ENCODE data around the gene NDUFB8.
A peak's percentile ranks its signal among the peaks of the same experiment; 100 is the strongest.

Gene NDUFB8

DNA sequence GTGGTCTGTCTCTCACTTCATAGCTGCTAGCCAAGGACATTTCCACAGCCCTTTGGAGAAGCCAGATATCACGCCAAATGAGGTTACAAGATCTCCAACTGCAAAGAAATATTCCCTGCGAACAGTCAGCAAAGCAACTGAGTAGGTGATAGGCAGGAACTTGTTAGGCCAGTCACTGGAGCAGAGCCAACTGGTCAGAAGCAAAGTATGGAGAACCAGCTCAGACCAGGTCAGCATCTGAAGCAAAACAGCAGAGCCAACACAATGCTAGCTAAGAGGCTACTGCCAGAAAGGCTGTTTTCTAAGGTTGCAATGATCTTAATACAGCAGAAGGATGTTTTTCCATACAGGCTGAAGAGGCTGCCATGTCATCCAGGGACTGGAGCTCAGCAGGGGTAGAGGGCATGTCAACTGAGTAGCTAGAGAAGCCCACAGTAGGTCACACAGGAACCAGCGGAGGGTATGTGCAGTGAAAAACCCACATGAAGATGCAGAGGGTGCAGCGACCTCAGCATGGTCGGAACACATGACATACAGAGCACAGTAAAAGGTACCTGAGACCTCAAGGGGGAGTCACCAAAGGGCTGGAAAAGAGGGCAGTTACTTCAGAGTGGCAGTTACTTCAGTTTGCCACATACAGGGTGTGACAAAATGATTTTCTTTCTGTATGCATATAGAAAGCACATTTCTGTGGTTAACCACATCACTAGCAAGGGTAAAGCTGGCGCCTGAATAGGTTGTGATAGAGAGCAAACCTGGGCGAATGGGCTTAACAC is 18.9 kb downstream of the NDUFB8 start:
- Histone ChIP-seq H2AFZ (ENCODE audit: low read depth) (peak overlapping the region; percentile 28; the same call in 1 of the 2 replicates), H3K36me3 (ENCODE audit: insufficient read depth) (no peaks in the 10 kb centered on the region), H3K79me2 (ENCODE audit: insufficient read depth, low read depth) (no peaks in the 10 kb centered on the region), H3K4me2 (peak overlapping the region; percentile 78), H3K4me3 (IDR thresholded peaks at IDR 0.05; ENCODE audit: insufficient read depth, low read depth, low read length) (no peak overlapping the region), H3K4me1 (ENCODE audit: low read depth, poor library complexity, severe bottlenecking) (peaks cover 62% of the 10 kb centered on the region), H3K27me3 (ENCODE audit: insufficient read depth, low read depth) (no peaks in the 10 kb centered on the region), H3K9ac (0 out of 2 replicates have a peak overlapping the region, but pooled peaks have one; percentile 6), H3K27ac (peak overlapping the region; percentile 46; the same call in 1 of the 2 replicates), H4K20me1 (ENCODE audit: insufficient read depth) (no peaks in the 10 kb centered on the region)
- peak; percentile 37; the same call in 1 of the 2 replicates for TF ChIP-seq CTCF (conservative IDR thresholded peaks at IDR 0.05; ENCODE audit: low read depth, low read length)

DNA sequence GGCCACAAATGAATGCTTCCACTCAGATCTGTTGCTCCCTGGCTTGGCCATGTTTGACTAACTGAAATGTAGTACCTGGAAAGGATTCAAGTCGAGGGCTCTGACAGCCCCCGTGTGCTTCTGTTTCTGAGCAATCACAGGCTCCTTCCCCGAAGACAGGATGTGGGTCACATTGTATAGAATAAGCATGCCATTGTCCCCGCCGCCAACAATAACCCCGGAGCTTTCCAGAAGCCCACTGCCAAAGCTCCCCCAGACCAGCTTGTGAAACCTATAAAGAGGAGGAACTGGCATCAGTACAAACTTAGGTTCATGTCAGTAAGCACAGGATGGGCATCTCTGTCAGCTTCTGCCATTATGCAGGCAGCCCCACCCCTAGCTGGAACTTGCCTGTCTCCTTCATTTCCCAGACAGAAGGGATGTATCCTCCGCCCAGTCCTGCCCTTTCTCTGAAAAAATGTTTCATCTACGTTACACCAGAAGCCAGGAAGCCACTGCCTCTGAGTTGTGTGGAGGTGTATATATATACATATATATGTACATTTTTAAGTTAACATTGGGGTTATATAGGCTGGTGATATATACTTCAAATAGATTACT is 20.3 kb downstream of the NDUFB8 start:
- Histone ChIP-seq H3K4me3 (IDR thresholded peaks at IDR 0.05; ENCODE audit: insufficient read depth, low read depth, low read length) (no peak overlapping the region), H3K4me1 (ENCODE audit: low read depth, poor library complexity, severe bottlenecking) (peaks cover 54% of the 10 kb centered on the region), H2AFZ (ENCODE audit: low read depth) (no peak overlapping the region), H3K27me3 (ENCODE audit: insufficient read depth, low read depth) (no peaks in the 10 kb centered on the region), H3K36me3 (ENCODE audit: insufficient read depth) (no peaks in the 10 kb centered on the region), H3K4me2 (peak overlapping the region; percentile 78; the same call in 1 of the 2 replicates), H3K9ac (no peak overlapping the region), H3K27ac (no peak overlapping the region), H3K79me2 (ENCODE audit: insufficient read depth, low read depth) (no peaks in the 10 kb centered on the region), H4K20me1 (ENCODE audit: insufficient read depth) (no peaks in the 10 kb centered on the region)
- TF ChIP-seq CTCF (conservative IDR thresholded peaks at IDR 0.05; ENCODE audit: low read depth, low read length), result no peak

- Histone ChIP-seq H3K4me3 (IDR thresholded peaks at IDR 0.05; ENCODE audit: insufficient read depth, low read depth, low read length) (no peak overlapping the region), H4K20me1 (ENCODE audit: insufficient read depth) (no peaks in the 10 kb centered on the region), H3K36me3 (ENCODE audit: insufficient read depth) (no peaks in the 10 kb centered on the region), H2AFZ (ENCODE audit: low read depth) (no peak overlapping the region), H3K4me1 (ENCODE audit: low read depth, poor library complexity, severe bottlenecking) (peaks cover 54% of the 10 kb centered on the region), H3K9ac (no peak overlapping the region), H3K79me2 (ENCODE audit: insufficient read depth, low read depth) (no peaks in the 10 kb centered on the region), H3K27ac (no peak overlapping the region), H3K4me2 (peak overlapping the region; percentile 1; the same call in 1 of the 2 replicates), H3K27me3 (ENCODE audit: insufficient read depth, low read depth) (no peaks in the 10 kb centered on the region)
- peak; percentile 86 for TF ChIP-seq CTCF (conservative IDR thresholded peaks at IDR 0.05; ENCODE audit: low read depth, low read length)
These were observed 20.9 kb downstream of the NDUFB8 start for GRCh38 chr10:100508691-100509150.

- Histone ChIP-seq H3K4me3 (IDR thresholded peaks at IDR 0.05; ENCODE audit: insufficient read depth, low read depth, low read length) (no peak overlapping the region), H3K4me2 (no peak overlapping the region; the same call in 1 of the 2 replicates), H3K27ac (no peak overlapping the region), H3K27me3 (ENCODE audit: insufficient read depth, low read depth) (no peaks in the 10 kb centered on the region), H2AFZ (ENCODE audit: low read depth) (no peak overlapping the region), H3K9ac (no peak overlapping the region), H3K36me3 (ENCODE audit: insufficient read depth) (no peaks in the 10 kb centered on the region), H4K20me1 (ENCODE audit: insufficient read depth) (no peaks in the 10 kb centered on the region), H3K79me2 (ENCODE audit: insufficient read depth, low read depth) (no peaks in the 10 kb centered on the region), H3K4me1 (ENCODE audit: low read depth, poor library complexity, severe bottlenecking) (peaks cover 54% of the 10 kb centered on the region)
- no peak for TF ChIP-seq CTCF (conservative IDR thresholded peaks at IDR 0.05; ENCODE audit: low read depth, low read length)
These were observed 21.4 kb downstream of the NDUFB8 start for GRCh38 chr10:100508266-100508665.
